NOMO-1 treated with DMSO at 0.1 percent for 48 hours (cell line): ENCODE measurements around the gene PTPRM.

Experiments
- DNase-seq: peaks from one replicate; lab custom pipeline; 2025; ENCODE audit not compliant: unreplicated experiment; lab: John Stamatoyannopoulos, UW

The PTPRM gene

GRCh38 chr18:7567474-7568425, 634 bp downstream of the PTPRM start:
- no peak for DNase-seq

GRCh38 chr18:7568426-7568825, 1.3 kb downstream of the PTPRM start:
- no peak for DNase-seq

- DNase-seq, result no peak
These were observed 4.5 kb downstream of the PTPRM start for GRCh38 chr18:7571626-7572025.

GRCh38 chr18:7572822-7573221, 5.7 kb downstream of the PTPRM start:
- no peak for DNase-seq

GRCh38 chr18:7575465-7576028, 8.4 kb downstream of the PTPRM start:
- DNase-seq, result no peak

GRCh38 chr18:7576077-7576476, 9.0 kb downstream of the PTPRM start:
- DNase-seq, result no peak

- no peak for DNase-seq
These were observed 9.6 kb downstream of the PTPRM start for GRCh38 chr18:7576685-7577084.

- DNase-seq, result no peak
These were observed 10.6 kb downstream of the PTPRM start for GRCh38 chr18:7577706-7578105.

GRCh38 chr18:7579176-7579917, 12.2 kb downstream of the PTPRM start:
- no peak for DNase-seq

GRCh38 chr18:7579918-7580542, 12.9 kb downstream of the PTPRM start:
- no peak for DNase-seq

- no peak for DNase-seq
These were observed 17.6 kb downstream of the PTPRM start for GRCh38 chr18:7584646-7585275.

- DNase-seq, result no peak
These were observed 18.2 kb downstream of the PTPRM start for GRCh38 chr18:7585276-7585670.

- no peak for DNase-seq
These were observed 19.3 kb downstream of the PTPRM start for GRCh38 chr18:7586379-7586778.

- DNase-seq, result no peak
These were observed 23.9 kb downstream of the PTPRM start for GRCh38 chr18:7590826-7591560.

GRCh38 chr18:7592305-7593071, 25.4 kb downstream of the PTPRM start:
- DNase-seq, result no peak

- DNase-seq, result no peak
These were observed 26.2 kb downstream of the PTPRM start for GRCh38 chr18:7593218-7593819.

GRCh38 chr18:7596147-7596546, 29.0 kb downstream of the PTPRM start:
- no peak for DNase-seq

GRCh38 chr18:7597500-7597899, 30.4 kb downstream of the PTPRM start:
- DNase-seq, result no peak
